ENCODE measurements around the gene FGFBP1. TPM values are rescaled to one million over a fixed set of nuclear protein-coding genes. Genes with fewer than 3 reads are reported as not detected.

FGFBP1 gene
- total RNA-seq, 2 donors from 2014 or later: not detected

DNA sequence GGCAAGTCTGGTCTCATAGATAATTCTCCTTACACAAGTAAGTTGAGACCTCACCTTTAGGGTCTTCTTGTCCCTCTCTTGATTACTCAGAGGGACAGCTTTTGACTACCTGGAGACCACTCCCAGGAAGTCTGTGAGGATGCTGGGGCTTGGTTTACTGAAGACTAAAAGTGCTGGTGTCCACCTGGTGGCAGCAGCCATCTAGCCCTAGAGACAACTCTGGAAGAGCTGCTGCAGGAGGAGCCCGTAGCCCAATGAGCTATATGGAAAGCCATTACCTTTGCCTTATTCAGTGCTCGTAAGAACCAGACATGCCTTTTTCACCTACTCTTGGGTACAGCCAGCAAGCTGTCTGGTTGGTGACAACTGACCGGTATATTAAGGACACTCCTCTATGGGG, 17.1 kb upstream of the FGFBP1 start:
- Mint-ChIP-seq H3K27ac (no peak overlapping the region), H3K36me3 (no peaks in the 10 kb centered on the region), H3K9me3 (peaks cover 0 to 7% of the 10 kb centered on the region in 2 donors)
- DNase-seq (ENCODE audit: low spot score in 2 of 2): no peak
- peak; percentile 10 to 14 for ATAC-seq

DNA sequence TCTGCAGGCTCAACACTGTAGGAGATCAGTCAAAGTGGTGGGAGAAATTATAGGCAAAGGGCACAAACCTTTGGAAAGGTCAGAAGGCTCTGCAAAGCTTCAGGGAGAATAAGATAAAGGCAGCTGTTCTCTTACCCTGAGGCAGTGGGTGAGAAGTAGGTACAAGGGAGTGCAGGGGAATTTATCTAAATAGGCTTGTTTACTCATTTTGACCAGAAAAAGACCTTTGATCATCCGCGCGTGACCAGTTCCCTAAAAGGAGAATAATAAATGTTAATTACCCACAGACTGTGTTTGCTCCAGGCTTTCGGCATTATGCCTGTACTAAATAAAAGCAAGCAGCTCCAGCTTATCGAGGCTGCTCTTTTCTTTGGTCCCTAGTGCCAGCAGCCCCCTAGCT, 15.1 kb upstream of the FGFBP1 start:
- ATAC-seq: no peak
- no peak overlapping the region for H3K27ac Mint-ChIP-seq

DNA sequence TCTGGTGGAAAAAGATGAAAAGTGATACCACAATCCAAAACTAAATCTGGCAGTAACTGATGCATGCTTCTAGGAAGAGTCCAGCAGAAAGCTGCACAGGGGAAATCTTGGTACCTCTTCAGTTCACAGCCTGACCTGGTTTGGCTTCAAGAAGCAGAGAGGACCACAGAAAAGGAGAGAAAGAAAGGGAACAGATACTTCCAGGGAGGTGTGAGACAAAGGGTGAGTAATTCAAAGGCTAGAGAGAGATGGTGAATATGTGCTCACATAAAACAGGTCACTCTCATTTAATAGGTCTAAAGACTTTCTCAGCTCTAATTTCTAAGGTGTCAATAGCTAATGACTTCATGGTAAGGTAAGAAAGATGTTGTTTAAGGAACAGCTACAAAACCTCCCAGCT, 13.2 kb upstream of the FGFBP1 start:
- Mint-ChIP-seq H3K27ac (no peak overlapping the region), H3K9me3 (peaks cover 0 to 7% of the 10 kb centered on the region in 2 donors), H3K36me3 (no peaks in the 10 kb centered on the region)
- no peak for ATAC-seq
- DNase-seq (ENCODE audit: low spot score in 2 of 2): no peak

More for the DNA sequence above, 15.1 kb upstream of the FGFBP1 start:
- Mint-ChIP-seq H3K9me3 (peaks cover 0 to 7% of the 10 kb centered on the region in 2 donors), H3K36me3 (no peaks in the 10 kb centered on the region)
- DNase-seq (ENCODE audit: low spot score in 2 of 2): no peak

DNA sequence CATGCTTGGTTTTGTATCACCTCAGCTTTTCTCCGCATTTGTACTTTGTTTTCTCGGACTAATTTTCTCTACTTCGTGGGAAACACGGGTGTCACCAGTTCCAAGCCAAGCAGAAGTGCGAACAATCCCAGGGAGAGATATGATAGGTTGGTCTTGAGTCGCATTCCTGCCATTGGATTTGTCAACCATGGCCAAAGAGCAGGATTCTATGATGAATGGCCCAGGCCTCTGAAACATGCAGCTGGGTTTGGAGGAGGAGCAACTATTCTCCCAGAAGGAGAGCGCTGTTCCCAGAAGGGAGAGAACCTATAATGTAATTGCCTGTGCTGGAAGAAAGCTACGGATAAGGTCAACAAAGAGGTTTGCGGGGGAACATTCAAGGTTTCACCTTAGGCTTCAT, 10.3 kb upstream of the FGFBP1 start:
- no peak for DNase-seq (ENCODE audit: low spot score in 2 of 2)
- Mint-ChIP-seq H3K36me3 (no peaks in the 10 kb centered on the region), H3K9me3 (no peaks in the 10 kb centered on the region), H3K27ac (no peak overlapping the region)
- ATAC-seq: no peak

DNA sequence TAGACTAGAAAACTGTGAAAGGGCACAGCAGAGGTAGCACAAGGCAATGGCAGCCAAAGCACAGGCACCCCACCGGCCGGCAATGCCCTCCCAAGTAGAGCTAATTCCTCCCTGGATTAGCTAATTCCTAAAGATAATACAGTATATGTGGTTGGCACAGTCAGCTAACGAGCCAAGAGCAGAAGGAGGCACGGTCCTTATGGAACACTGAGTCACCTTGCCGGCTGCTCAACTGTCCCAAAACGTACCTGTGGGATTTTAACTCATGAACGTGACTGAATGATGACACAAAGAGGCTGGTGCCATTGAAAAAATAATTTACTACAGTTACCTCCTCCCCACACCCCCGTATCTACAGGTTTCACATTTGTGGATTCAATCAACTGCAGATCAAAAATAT, 9.1 kb upstream of the FGFBP1 start:
- Mint-ChIP-seq H3K36me3 (no peaks in the 10 kb centered on the region), H3K9me3 (no peaks in the 10 kb centered on the region), H3K27ac (no peak overlapping the region)
- DNase-seq (ENCODE audit: low spot score in 2 of 2) (no peak), ATAC-seq (no peak)

DNA sequence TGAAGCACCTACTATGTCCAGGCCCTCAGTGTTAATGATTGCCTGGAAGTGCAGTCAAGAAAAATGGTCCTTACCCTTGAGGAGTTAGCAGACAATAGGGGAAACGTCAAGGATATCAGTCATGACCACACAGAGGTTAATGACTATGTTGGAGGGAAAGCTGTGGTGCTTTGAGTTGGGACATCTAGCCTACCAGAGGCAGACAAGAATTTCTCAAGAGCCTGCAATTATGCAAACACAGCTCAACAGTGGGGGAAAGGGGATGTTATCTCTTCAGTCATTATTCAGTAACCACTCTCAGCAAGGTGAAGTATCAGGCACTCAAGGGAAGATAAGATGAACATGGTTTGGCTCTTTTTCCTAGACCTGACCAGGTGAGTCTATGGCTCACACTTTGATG, 7.0 kb upstream of the FGFBP1 start:
- Mint-ChIP-seq H3K9me3 (no peaks in the 10 kb centered on the region), H3K27ac (no peak overlapping the region), H3K36me3 (no peaks in the 10 kb centered on the region)
- DNase-seq (ENCODE audit: low spot score in 2 of 2): no peak
- ATAC-seq: no peak

DNA sequence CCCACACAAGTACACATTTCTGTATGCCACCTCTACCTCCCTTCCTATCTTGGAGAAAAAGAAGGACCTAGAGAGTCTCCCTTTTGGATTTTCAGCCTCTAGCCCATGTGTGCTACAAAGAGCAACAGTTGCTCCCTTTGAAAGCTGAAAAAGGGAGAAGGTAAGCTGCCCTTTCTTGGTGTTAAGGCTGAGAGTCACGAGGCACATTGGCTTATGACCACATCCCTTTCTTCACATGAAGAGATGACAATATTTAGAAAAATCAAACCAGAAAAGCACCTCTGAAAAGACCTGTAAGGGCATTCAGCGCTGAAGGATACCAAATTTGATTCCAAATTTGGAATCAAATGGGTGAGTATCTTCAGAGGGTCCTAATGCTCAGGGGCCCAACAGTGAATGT, 6.4 kb upstream of the FGFBP1 start:
- Mint-ChIP-seq H3K36me3 (no peaks in the 10 kb centered on the region), H3K27ac (no peak overlapping the region), H3K9me3 (no peaks in the 10 kb centered on the region)
- no peak for DNase-seq (ENCODE audit: low spot score in 2 of 2)
- no peak for ATAC-seq

DNA sequence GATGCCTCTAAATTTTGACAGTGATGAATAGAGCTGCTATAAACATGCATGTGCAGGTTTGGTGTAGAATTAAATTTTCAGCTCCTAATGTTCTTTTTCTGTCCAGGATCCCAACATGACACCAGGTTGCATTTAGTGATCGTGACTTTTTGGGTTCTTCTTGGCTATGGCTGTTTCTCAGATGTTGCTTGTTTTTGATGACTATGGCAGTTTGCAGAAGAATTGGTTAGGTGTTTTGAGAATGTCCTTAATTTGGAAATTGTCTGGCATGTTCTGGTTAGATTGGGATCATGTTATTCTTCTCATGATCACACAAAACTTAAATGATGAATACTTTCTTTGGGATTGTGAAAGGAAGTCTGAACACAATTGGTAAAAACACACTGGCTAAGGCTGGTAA, 3.7 kb upstream of the FGFBP1 start:
- no peak for ATAC-seq
- H3K36me3 Mint-ChIP-seq: no peaks in the 10 kb centered on the region
- no peak for DNase-seq (ENCODE audit: low spot score in 2 of 2)
- no peaks in the 10 kb centered on the region for H3K9me3 Mint-ChIP-seq
- H3K27ac Mint-ChIP-seq: no peak overlapping the region

DNA sequence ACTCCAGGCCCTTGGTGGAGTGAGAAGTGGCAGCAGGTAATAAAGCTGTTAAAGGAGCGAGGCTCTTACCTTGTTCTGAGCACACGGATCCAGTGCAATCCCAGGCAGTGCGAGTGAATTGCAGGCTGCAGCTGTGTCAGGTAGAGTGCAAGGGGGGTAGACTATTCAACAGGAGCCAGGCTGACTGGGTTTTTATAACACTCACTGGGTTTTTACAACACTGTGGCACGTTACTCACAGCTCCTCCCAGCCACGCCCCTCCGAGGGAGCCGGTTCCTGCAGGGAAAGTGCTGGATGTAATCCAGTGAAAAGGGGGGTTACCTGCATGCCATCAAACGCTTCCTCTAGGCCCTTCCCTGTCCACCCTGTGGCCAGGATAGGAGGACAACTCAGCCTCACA, 358 bp downstream of the FGFBP1 start:
- no peaks in the 10 kb centered on the region for H3K9me3 Mint-ChIP-seq
- DNase-seq (ENCODE audit: low spot score in 2 of 2): no peak
- no peak overlapping the region for H3K27ac Mint-ChIP-seq
- H3K36me3 Mint-ChIP-seq: no peaks in the 10 kb centered on the region
- ATAC-seq: no peak

DNA sequence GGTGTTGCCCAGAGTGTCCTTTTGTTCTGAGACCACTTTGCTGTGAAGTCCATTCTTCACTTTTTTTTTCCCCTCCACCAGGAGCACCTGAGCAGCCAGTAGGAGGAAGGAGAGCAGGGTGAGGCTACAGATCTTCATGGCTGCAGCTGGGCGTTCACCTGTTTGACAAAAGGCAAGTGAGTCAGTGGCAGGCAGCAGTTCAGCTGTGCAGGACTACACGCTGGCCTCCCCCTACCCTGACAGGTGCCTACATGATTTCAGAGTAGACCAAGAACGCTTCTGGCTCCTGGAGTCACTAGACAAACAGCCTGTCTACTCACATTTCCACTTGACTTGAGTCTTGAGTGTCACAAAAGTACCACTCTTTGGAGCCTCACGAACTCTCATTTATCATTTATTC, 2.0 kb downstream of the FGFBP1 start:
- DNase-seq (ENCODE audit: low spot score in 2 of 2) (no peak), ATAC-seq (no peak)
- H3K27ac Mint-ChIP-seq: no peak overlapping the region

DNA sequence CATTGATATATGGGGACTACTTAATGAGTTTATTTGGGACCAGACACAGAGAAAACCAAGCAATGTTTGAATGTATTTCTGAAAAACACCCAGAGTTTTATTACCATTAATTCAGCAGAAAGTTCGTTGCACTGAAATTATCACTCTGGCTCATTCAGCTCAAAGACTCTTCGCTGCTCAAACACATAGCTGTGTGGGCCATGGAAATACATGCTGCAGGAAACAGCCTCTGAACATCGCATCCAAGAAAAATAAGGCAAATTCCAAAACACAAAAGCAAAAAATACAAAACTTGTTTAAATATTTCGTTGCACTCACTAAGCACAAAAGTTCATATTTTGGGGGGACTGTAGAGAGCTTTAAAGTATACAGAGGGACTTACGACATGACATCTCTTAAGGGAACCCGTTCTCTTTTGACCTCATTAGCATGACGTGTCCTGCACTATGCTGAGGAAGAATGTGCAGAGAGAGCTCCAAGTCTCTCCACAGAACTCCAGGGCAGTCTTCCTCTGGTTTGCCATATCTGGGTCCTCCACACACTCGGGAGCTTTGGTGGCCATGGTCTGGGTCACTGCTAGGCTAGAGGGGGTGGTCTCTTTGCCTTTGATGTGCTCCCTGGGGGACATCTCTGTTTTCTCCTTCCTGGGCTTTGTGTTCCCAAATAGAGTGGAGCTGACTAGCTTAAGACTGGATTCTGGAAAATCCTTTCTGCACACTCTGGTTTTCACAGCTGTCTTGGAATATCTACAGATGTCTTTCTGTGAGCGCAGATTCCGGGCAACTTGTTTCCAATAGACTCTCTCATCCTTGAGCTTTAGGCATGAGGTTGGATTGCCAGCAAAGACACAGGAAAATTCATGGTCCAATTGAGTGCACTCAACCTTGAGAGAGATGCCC, 2.8 kb downstream of the FGFBP1 start:
- ATAC-seq (no peak), DNase-seq (ENCODE audit: low spot score in 2 of 2) (no peak)
- H3K9me3 Mint-ChIP-seq: no peaks in the 10 kb centered on the region
- H3K36me3 Mint-ChIP-seq: no peaks in the 10 kb centered on the region
- H3K27ac Mint-ChIP-seq: no peak overlapping the region

More for the DNA sequence above, 2.0 kb downstream of the FGFBP1 start:
- Mint-ChIP-seq H3K36me3 (no peaks in the 10 kb centered on the region), H3K9me3 (no peaks in the 10 kb centered on the region)

DNA sequence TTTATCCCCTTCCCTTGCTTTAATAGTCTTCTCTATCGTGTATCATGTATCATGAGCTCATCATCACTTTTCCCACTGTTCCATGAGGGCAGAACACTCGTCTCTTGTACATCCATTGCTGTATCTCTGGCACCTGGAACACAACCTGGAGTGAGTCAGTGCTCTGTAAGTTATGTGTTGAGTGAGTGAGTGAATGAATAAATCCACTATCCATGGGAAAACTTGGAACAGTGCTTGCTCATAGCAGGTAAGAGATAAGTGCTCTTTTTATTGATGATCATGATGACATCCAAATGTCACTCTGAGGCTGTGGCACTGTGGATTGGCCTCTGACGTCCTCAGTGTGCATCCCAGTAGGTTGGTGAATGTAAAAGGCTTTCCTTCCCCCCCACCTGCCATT, 4.3 kb downstream of the FGFBP1 start:
- ATAC-seq: no peak
- no peaks in the 10 kb centered on the region for H3K36me3 Mint-ChIP-seq
- H3K27ac Mint-ChIP-seq: no peak overlapping the region
- DNase-seq (ENCODE audit: low spot score in 2 of 2): no peak
- H3K9me3 Mint-ChIP-seq: no peaks in the 10 kb centered on the region

DNA sequence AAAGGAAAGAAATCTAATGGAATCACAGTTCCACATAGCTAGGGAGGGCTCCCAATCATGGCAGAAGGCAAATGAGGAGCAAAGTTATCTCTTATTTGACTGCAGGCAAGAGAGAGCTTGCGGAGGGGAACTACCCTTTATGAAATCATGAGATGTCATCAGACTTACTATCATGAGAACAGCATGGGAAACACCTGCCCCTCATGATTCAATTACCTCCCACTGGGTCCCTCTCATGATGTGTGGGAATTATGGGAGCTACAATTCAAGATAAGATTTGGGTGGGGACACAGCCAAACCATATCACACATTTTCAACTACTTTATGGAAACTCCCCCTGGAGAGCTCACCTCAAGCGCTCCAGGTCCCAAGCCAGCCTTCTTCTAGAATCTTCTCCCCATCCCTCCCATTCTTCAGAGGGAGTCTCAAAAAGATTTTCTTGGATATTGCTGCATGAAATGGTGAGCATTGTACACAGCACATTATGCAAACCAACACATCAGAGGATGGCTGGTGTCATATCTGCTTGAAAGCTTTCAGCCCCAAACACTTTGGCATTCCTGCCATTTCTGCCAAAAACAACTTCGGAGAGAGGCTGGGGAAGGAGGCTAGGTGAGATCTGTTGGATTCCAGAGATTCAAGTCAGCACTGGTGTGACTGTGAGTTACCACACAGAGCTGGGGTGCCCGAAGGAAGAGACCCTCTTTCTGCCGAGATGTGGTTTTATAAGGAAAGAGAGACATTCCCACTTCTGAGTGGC, 6.9 kb downstream of the FGFBP1 start:
- DNase-seq (ENCODE audit: low spot score in 2 of 2) (no peak), ATAC-seq (no peak)
- Mint-ChIP-seq H3K9me3 (no peaks in the 10 kb centered on the region), H3K36me3 (no peaks in the 10 kb centered on the region), H3K27ac (no peak overlapping the region)

DNA sequence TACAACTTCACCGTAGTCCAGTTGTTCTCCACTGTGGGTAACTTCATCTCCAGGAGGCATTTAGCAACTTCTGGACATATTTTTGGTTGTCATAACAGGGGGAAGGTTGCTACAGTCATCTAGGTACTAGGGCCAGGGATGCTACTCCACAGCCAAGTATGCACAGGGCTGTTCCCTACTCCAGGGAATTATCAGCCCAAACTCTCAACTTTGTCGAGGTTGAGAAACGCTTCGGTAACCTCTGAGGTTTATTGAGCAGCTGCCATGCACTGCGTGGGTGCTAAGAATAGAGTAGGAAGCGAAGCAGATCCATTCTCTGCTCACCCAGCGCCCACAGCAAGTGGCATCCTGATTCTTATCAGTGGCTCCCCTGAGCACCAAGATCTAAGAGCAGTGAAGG, 8.2 kb downstream of the FGFBP1 start:
- ATAC-seq: peak in 1 of 2 donors; percentile 32
- peak overlapping the region in 1 of 2 donors; percentile 18 for H3K27ac Mint-ChIP-seq
- H3K36me3 Mint-ChIP-seq: no peaks in the 10 kb centered on the region
- DNase-seq (ENCODE audit: low spot score in 2 of 2): no peak
- no peaks in the 10 kb centered on the region for H3K9me3 Mint-ChIP-seq

DNA sequence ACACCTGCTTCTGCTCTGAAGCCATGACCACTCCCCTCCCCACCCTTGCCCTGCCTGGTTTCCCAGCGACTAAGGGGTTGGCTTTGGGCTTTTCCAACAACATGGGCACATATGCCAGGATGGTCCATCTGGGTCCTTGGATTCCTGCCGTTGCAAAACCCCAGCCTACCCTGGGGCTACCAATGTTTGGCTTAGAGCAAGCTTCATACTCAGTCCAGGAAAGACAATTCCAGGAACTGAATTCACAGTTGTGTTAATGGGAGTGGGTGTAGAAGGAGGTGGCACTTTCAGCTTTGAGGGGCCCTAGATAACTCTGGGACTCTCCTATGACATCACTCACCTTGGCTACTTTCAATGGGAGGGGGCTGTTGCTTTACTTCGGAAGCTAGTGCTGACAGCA, 9.0 kb downstream of the FGFBP1 start:
- no peak for DNase-seq (ENCODE audit: low spot score in 2 of 2)
- peak in 1 of 2 donors; percentile 46 for ATAC-seq
- H3K36me3 Mint-ChIP-seq: no peaks in the 10 kb centered on the region
- no peak overlapping the region for H3K27ac Mint-ChIP-seq
- no peaks in the 10 kb centered on the region for H3K9me3 Mint-ChIP-seq

DNA sequence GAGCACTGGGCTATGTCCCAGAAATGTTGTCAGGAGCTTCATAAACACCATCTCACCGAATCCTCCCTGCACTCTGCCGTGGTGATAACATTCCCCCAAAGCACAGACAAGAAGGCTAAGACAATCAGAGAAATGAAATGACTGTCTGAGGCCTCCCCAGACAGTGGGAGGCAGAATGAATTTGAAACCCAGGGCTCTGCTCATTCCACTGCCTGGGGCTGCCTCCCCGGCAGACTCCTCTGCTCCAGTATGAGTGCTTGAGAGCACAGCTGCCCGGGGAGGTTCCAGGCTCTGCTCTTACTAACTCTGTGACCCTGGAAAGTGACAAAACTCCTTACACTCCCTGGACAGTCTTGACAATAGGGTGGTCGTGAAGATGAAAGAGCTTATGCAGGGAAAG, 9.7 kb downstream of the FGFBP1 start:
- ATAC-seq: peak in 1 of 2 donors; percentile 32
- no peaks in the 10 kb centered on the region for H3K36me3 Mint-ChIP-seq
- no peak for DNase-seq (ENCODE audit: low spot score in 2 of 2)
- H3K9me3 Mint-ChIP-seq: no peaks in the 10 kb centered on the region
- no peak overlapping the region for H3K27ac Mint-ChIP-seq

DNA sequence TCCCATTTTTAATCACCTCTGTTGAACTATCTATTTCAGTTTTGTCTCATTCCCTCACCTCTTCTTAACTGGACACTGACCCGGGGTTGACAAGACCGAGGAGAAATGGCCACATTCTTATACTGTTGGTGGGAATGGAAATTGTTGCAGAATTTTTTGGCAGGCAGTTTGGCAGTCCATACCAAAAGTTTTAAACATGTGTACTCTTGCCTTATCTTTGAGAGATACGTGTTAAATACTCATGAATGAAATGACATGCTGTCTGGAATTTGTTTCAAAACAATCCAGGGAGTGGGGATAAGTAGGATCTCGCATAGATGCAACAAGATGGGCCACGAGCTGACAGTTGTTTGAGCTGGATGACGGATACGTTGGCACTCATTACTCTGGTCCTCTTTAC, 12.1 kb downstream of the FGFBP1 start:
- H3K36me3 Mint-ChIP-seq: no peaks in the 10 kb centered on the region
- DNase-seq (ENCODE audit: low spot score in 2 of 2) (no peak), ATAC-seq (no peak)
- H3K27ac Mint-ChIP-seq: no peak overlapping the region
- H3K9me3 Mint-ChIP-seq: no peaks in the 10 kb centered on the region

DNA sequence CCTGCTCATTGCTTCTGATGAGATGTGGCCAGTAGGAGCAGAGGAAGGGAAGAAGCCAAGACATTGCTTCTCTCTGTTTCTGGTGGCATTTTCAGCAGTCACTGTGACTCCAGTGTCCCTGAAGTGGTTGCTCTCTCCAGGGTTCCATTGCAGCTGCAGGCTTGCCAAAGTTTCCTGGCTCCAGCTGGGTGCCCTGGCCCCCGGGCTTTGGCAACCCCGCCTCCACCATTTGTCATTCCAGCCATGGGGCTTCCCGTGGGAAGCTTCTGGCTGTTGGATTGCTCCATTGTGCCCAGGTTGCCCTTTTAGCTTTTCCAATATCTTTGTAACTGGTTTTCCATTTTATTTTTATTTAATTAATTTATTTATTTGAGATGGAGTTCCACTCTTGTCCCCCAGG, 12.7 kb downstream of the FGFBP1 start:
- DNase-seq (ENCODE audit: low spot score in 2 of 2): no peak
- H3K9me3 Mint-ChIP-seq: no peaks in the 10 kb centered on the region
- H3K36me3 Mint-ChIP-seq: no peaks in the 10 kb centered on the region
- no peak for ATAC-seq
- H3K27ac Mint-ChIP-seq: no peak overlapping the region

Measured in activated naive CD4-positive, alpha-beta T cell treated with anti-CD3 and anti-CD28 coated beads, Interleukin-2, amount 50 U/mL, for 72 hours (primary cell).